Measurements from ENCODE around the gene RERE.

RERE gene

DNA sequence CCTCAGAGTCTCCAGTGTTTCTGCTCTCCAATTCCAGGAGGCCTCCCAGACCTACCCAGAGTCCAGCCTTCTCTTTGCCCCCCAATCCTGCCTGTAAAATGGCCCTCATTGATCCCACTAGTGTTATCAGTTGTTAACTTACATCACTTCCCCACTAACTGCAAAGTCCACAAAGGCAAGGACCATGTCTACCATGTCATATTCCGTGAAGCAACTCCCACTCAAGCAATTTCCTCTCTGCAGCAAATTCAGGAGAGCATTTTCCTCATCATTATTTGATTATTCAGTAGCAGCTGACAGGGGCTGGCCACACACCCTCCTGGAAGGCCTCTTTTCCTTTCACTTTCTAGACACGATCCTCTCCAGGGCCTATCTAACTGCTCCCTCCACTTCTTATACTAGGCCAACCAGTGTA, 153.5 kb downstream of the RERE start:
- CTCF ChIA-PET, result no interaction called here
- TF ChIP-seq ARNT (IDR thresholded peaks at IDR 0.05) (no peak), CTBP1 (IDR thresholded peaks at IDR 0.05; ENCODE audit: borderline replicate concordance) (no peak), NFRKB (IDR thresholded peaks at IDR 0.05) (no peak), FOXM1 (IDR thresholded peaks at IDR 0.05; ENCODE audit: borderline replicate concordance) (no peak), ZNF384 (IDR thresholded peaks at IDR 0.05) (no peak), ELF4 (IDR thresholded peaks at IDR 0.05) (no peak)
- no peak for DNase-seq (ENCODE audit: extremely low spot score)
- POLR2A ChIA-PET, result no interaction called here

DNA sequence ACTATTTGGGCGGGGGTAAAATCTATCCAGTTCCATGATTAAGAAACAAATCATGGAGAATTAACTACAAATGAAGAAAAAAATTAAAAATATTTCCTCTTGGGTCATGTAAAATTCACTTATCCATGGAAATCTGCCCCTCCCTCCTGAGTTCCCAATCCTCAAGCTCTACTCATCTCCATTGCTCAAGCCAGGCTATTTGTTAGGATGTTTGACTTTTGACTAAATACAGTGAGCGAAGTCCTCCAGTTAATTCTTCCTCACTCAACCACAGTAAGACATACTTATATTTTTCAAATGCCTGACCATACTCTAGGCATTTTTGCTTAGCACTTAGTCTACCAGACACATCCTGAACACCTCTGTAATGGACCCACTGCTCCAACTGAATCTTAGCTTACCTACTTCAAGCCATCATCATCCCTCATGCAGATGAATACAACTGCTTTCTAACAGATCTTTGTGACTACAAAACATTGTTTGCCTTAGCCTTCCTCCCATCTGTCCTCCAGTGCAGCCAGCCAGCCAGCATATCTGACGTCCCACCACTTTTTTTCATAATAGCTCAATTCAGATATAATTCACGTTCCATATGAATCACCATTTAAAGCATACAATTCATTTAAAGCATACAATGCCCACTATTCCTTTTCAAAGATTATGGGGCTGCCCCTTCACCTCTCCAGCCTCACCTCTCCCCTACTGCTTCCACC, 154.2 kb downstream of the RERE start:
- TF ChIP-seq HDGF (IDR thresholded peaks at IDR 0.05; ENCODE audit: borderline replicate concordance) (no peak), CTBP1 (IDR thresholded peaks at IDR 0.05; ENCODE audit: borderline replicate concordance) (no peak), SP1 (IDR thresholded peaks at IDR 0.05) (no peak), NFRKB (IDR thresholded peaks at IDR 0.05) (no peak), ZNF384 (IDR thresholded peaks at IDR 0.05) (no peak), BHLHE40 (IDR thresholded peaks at IDR 0.05; ENCODE audit: borderline replicate concordance) (no peak), FOXA1 (IDR thresholded peaks at IDR 0.05) (no peak), ARNT (IDR thresholded peaks at IDR 0.05) (no peak), LEF1 (IDR thresholded peaks at IDR 0.05; ENCODE audit: borderline replicate concordance) (no peak), FOXM1 (IDR thresholded peaks at IDR 0.05; ENCODE audit: borderline replicate concordance) (no peak), FOXK2 (IDR thresholded peaks at IDR 0.05) (no peak), TARDBP (IDR thresholded peaks at IDR 0.05) (no peak), SUZ12 (IDR thresholded peaks at IDR 0.05) (no peak), L3MBTL2 (conservative IDR thresholded peaks at IDR 0.05) (no peak), ELF4 (IDR thresholded peaks at IDR 0.05) (no peak)
- TF ChIP-seq, protein P1, sequence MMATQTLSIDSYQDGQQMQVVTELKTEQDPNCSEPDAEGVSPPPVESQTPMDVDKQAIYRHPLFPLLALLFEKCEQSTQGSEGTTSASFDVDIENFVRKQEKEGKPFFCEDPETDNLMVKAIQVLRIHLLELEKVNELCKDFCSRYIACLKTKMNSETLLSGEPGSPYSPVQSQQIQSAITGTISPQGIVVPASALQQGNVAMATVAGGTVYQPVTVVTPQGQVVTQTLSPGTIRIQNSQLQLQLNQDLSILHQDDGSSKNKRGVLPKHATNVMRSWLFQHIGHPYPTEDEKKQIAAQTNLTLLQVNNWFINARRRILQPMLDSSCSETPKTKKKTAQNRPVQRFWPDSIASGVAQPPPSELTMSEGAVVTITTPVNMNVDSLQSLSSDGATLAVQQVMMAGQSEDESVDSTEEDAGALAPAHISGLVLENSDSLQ (IDR thresholded peaks at IDR 0.05), result no peak
- ChIA-PET CTCF (no interaction called here), POLR2A (no interaction called here)
- DNase-seq (ENCODE audit: extremely low spot score), result no peak

DNA sequence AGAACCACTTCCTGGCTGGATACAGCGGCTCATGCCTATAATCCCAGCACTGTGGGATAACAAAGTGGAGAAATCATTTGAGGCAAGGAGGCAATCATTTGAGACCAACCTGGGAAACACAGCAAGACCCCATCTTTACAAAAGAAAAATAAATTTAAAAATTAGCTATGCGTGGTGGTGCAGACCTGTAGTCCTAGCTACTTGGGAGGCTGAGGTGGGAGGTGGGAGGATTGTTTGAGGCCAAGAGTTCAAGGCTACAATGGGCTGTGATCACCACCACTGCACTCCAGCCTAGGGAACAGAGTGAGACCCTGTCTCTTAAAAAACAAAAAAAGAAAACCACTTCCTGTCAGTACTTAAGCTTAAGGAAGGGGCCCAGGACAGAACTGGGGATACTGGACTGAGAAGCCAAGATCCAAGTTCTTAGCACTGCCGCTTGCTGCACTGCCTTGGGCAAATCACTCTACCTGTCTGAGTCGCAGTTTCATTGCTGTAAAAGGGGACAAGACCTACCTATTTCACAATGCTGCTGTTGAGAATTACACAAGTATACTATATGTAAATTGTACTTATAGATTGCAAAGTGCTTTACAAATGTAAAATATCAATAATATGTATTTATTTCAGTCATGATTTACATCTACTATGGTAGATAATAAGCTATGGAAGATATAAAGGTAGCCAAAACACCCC, 154.9 kb downstream of the RERE start:
- DNase-seq (ENCODE audit: extremely low spot score), result no peak
- TF ChIP-seq TARDBP (IDR thresholded peaks at IDR 0.05) (no peak), FOXK2 (IDR thresholded peaks at IDR 0.05) (no peak), BHLHE40 (IDR thresholded peaks at IDR 0.05; ENCODE audit: borderline replicate concordance) (no peak), NFRKB (IDR thresholded peaks at IDR 0.05) (no peak), ELF4 (IDR thresholded peaks at IDR 0.05) (no peak), LEF1 (IDR thresholded peaks at IDR 0.05; ENCODE audit: borderline replicate concordance) (no peak), SP1 (IDR thresholded peaks at IDR 0.05) (no peak), FOXA1 (IDR thresholded peaks at IDR 0.05) (no peak), CTBP1 (IDR thresholded peaks at IDR 0.05; ENCODE audit: borderline replicate concordance) (no peak)
- TF ChIP-seq, protein P1 (IDR thresholded peaks at IDR 0.05), result no peak
- ChIA-PET CTCF (interaction anchor here (1.2 kb wide), 1 partner anchor 9 kb away, joined by 5 read pairs; no protein-coding TSS in a partner anchor), POLR2A (interaction anchor here (0.6 kb wide), 1 partner anchor 1849 kb away, joined by 3 read pairs; no protein-coding TSS in a partner anchor)

DNA sequence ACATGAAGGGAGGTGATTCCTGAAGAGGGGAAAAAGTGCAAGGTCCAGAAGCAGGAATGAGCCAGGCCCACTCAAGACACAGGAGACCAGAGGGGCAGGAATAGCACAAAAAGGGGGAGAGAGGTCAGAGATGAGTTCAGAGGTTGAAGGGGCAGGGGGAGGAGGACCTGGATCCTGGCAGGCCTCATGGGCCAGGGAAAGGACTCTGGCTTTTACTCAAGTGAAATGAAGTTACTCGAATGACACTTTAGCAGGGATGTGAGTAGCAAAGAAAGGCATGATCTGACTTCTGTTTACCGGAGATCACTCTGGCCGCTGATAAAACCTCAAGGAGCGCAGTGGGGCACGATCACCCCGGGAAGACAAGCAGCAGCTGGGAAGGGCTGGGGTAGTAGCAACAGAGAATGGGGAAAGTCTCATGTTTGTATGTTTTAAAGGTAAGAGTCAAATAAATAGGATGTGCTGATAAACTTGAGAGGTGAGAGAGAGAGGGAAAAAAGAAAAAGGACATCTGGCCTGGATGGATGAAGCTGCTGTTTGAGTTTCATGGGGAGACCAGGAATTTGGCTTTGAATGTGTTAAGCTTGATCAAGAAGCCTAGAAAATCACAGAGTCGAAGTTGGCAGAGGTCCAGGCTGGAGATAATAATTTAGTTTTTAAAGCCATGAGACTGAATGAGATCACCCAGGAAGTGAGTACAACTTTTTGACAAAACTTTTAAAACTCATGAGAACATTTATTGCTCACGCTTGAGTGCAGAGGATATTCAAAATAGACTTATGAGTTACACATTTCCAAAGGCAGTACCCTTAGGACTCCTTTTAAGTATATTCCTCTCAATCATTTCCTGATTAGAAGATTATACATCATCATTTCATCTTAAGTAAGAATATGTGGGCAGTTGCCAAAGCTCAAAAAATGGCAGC, 156.0 kb downstream of the RERE start:
- POLR2A ChIA-PET, result interaction anchor here (0.6 to 1.2 kb wide), 2 partner anchors 35 to 1848 kb away, joined by 3 read pairs; no protein-coding TSS in a partner anchor
- no peak for DNase-seq (ENCODE audit: extremely low spot score)
- TF ChIP-seq NFRKB (IDR thresholded peaks at IDR 0.05) (no peak), ZNF384 (IDR thresholded peaks at IDR 0.05) (no peak), SP1 (IDR thresholded peaks at IDR 0.05) (no peak)
- CTCF ChIA-PET, result interaction anchor here (1.2 kb wide), 1 partner anchor 10 kb away, joined by 5 read pairs; no protein-coding TSS in a partner anchor

DNA sequence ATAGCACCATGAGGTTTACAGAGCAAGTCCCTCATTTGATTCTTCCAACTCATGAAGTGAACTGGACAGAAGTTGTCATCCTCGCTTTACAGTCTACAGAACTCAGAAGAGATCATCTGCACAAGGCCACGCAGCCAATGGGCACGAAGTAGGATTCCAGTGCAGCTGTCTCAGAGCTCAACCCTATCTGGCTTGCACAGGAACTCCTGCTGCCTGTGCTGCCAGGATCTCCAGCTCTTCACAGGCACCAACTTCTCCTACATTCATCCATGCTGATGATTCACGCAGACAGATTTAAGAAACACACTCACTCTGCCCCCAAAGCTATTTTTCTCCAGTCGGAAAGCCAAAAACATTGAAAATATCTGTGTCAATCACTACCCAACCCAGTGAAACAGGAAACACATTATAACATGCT, 157.0 kb downstream of the RERE start:
- ChIA-PET POLR2A (interaction anchor here (1.2 to 1.7 kb wide), 2 partner anchors 9 to 34 kb away, joined by 3 to 4 read pairs; no protein-coding TSS in a partner anchor), CTCF (interaction anchor here (0.9 kb wide), 1 partner anchor 11 kb away, joined by 3 read pairs; no protein-coding TSS in a partner anchor)

More for the DNA sequence above, 157.0 kb downstream of the RERE start:
- TF ChIP-seq FOXM1 (IDR thresholded peaks at IDR 0.05; ENCODE audit: borderline replicate concordance) (no peak), NFRKB (IDR thresholded peaks at IDR 0.05) (no peak), ZNF384 (IDR thresholded peaks at IDR 0.05) (no peak), LEF1 (IDR thresholded peaks at IDR 0.05; ENCODE audit: borderline replicate concordance) (no peak), L3MBTL2 (conservative IDR thresholded peaks at IDR 0.05) (no peak)
- TF ChIP-seq, protein P1 (IDR thresholded peaks at IDR 0.05), result no peak
- DNase-seq (ENCODE audit: extremely low spot score), result no peak
